Measurements from ENCODE around the gene GPR45. TPM values are rescaled to one million over a fixed set of nuclear protein-coding genes. Genes with fewer than 3 reads are reported as not detected.

Gene GPR45
- total and polyA plus RNA-seq, 9 of the 15 experiments (the other 6 are each of a cell fraction or from before 2014, with no cell fraction given), result not detected

DNA sequence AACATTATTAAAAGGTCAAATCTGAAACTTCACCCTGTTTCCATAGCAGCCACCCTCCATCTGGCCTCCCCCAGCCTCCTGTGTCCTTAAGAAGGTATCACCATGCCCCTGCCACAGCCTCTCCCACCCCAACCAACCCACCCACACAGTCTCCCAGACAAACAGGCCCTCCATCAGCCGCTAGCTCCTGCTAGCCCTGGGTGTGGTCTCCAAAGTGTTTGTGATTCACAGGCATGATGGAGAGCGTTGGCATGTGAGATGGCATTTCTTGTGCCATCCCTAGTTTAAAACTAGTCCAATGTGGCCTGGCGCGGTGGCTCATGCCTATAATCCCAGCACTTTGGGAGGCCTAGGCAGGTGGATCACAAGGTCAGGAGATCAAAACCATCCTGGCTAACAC lies 44.9 kb upstream of the GPR45 start:
- TF ChIP-seq, protein P1, sequence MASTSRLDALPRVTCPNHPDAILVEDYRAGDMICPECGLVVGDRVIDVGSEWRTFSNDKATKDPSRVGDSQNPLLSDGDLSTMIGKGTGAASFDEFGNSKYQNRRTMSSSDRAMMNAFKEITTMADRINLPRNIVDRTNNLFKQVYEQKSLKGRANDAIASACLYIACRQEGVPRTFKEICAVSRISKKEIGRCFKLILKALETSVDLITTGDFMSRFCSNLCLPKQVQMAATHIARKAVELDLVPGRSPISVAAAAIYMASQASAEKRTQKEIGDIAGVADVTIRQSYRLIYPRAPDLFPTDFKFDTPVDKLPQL (IDR thresholded peaks at IDR 0.05; ENCODE audit: extremely low read depth, insufficient read length), result no peak
- no peak for TF ChIP-seq GATAD2B (IDR thresholded peaks at IDR 0.05; ENCODE audit: borderline replicate concordance)
- no peak for TF ChIP-seq ARID1B (IDR thresholded peaks at IDR 0.05)
- no peak for TF ChIP-seq DACH1 (IDR thresholded peaks at IDR 0.05; ENCODE audit: partially characterized antibody)
- no peak for TF ChIP-seq NR2F6 (CRISPR knock-in tag; IDR thresholded peaks at IDR 0.05)
- TF ChIP-seq, protein P2, sequence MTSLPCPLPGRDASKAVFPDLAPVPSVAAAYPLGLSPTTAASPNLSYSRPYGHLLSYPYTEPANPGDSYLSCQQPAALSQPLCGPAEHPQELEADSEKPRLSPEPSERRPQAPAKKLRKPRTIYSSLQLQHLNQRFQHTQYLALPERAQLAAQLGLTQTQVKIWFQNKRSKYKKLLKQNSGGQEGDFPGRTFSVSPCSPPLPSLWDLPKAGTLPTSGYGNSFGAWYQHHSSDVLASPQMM (CRISPR knock-in tag; IDR thresholded peaks at IDR 0.05), result no peak
- TF ChIP-seq ZNF124 (CRISPR knock-in tag; IDR thresholded peaks at IDR 0.05), result no peak
- TF ChIP-seq OTX1 (CRISPR knock-in tag; IDR thresholded peaks at IDR 0.05), result no peak
- no peak for TF ChIP-seq ZNF444 (CRISPR knock-in tag; IDR thresholded peaks at IDR 0.05)
- TF ChIP-seq GATAD2A (IDR thresholded peaks at IDR 0.05), result no peak
- TF ChIP-seq CBX1 (IDR thresholded peaks at IDR 0.05; ENCODE audit: low read depth), result no peak
- TF ChIP-seq NCOA1 (IDR thresholded peaks at IDR 0.05; ENCODE audit: low read depth), result no peak
- TF ChIP-seq ZNF431 (CRISPR knock-in tag; IDR thresholded peaks at IDR 0.05), result no peak
- no peak for TF ChIP-seq NFE2 (IDR thresholded peaks at IDR 0.05; ENCODE audit: low read depth)
- TF ChIP-seq ZNF347 (CRISPR knock-in tag; IDR thresholded peaks at IDR 0.05; ENCODE audit: low read depth), result no peak
- TF ChIP-seq ZNF23 (CRISPR knock-in tag; IDR thresholded peaks at IDR 0.05), result no peak
- no peak for TF ChIP-seq PCBP1 (IDR thresholded peaks at IDR 0.05; ENCODE audit: low read depth, low read length, poor library complexity, severe bottlenecking)
- TF ChIP-seq, protein P3, sequence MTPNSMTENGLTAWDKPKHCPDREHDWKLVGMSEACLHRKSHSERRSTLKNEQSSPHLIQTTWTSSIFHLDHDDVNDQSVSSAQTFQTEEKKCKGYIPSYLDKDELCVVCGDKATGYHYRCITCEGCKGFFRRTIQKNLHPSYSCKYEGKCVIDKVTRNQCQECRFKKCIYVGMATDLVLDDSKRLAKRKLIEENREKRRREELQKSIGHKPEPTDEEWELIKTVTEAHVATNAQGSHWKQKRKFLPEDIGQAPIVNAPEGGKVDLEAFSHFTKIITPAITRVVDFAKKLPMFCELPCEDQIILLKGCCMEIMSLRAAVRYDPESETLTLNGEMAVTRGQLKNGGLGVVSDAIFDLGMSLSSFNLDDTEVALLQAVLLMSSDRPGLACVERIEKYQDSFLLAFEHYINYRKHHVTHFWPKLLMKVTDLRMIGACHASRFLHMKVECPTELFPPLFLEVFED (CRISPR knock-in tag; conservative IDR thresholded peaks at IDR 0.05), result no peak
- ChIA-PET CTCF (ENCODE audit: low intra/inter-chr PET ratio) (no interaction called here), POLR2A (no interaction called here)
- H3K9ac ChIP-seq (ENCODE audit: insufficient read depth in 1 of 2, low read depth in 2 of 2, low read length in 2 of 2), result no peak overlapping the region
- no peaks in the 10 kb centered on the region; the same call in 1 of the 2 replicates for H4K20me1 ChIP-seq (replicated peaks; ENCODE audit: control insufficient read depth, insufficient read depth, low read length)
- BruUV-seq (replicated peaks), result no TSS peak
- H2AFZ ChIP-seq (ENCODE audit: low read depth, low read length), result no peak overlapping the region
- no peaks in the 10 kb centered on the region for H3K36me3 ChIP-seq (ENCODE audit: control insufficient read depth, insufficient read depth, low read length)
- no peaks in the 10 kb centered on the region for H3K9me3 ChIP-seq (replicated peaks; ENCODE audit: control insufficient read depth, insufficient read depth, low read depth, low read length)
- H3K4me3 ChIP-seq, result no peak overlapping the region
- DNase-seq (ENCODE audit: extremely low read depth in 1 of 4, low spot score in 3 of 4) (no peak), FAIRE-seq (no peak), ATAC-seq (no peak)
- no peaks in the 10 kb centered on the region for H3K79me2 ChIP-seq (ENCODE audit: control insufficient read depth, insufficient read depth, low read length)
- 7% methylated on average over 3 of the region's 4 CpGs for WGBS (ENCODE audit: insufficient coverage, low coverage, missing lambda C conversion rate)
- no peak overlapping the region for H3K27ac ChIP-seq (ENCODE audit: extremely low read depth, low read depth, low read length)
- H3K27me3 ChIP-seq (ENCODE audit: control insufficient read depth in 2 of 2, insufficient read depth in 2 of 2, low read length in 2 of 2), result peaks cover 10 to 14% of the 10 kb centered on the region in 2 experiments; a peak in 3 of 5 replicates
- intact Hi-C loops (cut with micrococcal nuclease), result no loop called here
- in situ Hi-C loops (cut with MboI), result no loop called here
- H3K4me1 ChIP-seq (replicated peaks in 1 of 2; ENCODE audit: control insufficient read depth in 2 of 2, insufficient read depth in 2 of 2, low read length in 2 of 2), result no peaks in the 10 kb centered on the region
- no peaks in the 10 kb centered on the region for H3K9me1 ChIP-seq (ENCODE audit: control insufficient read depth, insufficient read depth, low read length)
- H3K4me2 ChIP-seq (ENCODE audit: insufficient read depth, low read length), result no peak overlapping the region

Data from K562 (cell line).